ENCODE measurements around the gene ZFHX3. TPM values are rescaled to one million over a fixed set of nuclear protein-coding genes. Genes with fewer than 3 reads are reported as not detected.

ZFHX3 gene
- total and polyA plus RNA-seq, 2 of the 8 experiments (the other 6 are each of a cell fraction or from before 2014, with no cell fraction given) = 0.08 to 0.99 TPM

DNA sequence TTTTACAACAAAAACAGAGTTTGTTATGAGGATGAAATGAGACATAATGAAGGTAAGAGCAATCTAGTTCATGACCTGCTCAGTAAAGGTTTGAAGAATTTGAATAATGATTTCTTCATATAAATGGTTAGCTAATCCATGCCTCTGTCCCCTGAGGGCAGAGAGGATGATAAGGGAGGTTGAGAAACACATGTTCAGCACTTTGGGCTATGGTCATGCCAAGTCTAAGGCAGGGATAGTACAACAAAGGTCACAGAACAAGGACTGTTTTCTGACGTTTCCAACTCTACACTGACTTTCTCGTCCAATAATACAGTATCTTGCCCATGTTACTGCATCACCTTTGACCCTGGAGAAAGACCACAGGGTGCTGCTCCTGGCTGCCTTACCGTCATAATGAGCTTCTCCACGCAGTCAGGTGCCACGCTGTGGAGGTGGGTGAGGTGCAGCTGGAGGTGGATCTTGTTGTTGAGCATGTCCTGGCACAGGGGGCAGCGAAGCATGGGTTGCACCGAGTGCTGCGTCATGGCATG lies 236.7 kb downstream of the ZFHX3 start:
- no peak overlapping the region for H4K5ac ChIP-seq (ENCODE audit: insufficient read length, low read depth, low read length)
- H3K27ac ChIP-seq (ENCODE audit: low read depth, low read length) = no peak overlapping the region
- no peaks in the 10 kb centered on the region for H3K36me3 ChIP-seq (ENCODE audit: control insufficient read depth in 2 of 4, insufficient read depth in 4 of 4, low read length in 3 of 4)
- H3K23ac ChIP-seq (ENCODE audit: insufficient read length) = no peak overlapping the region
- no peaks in the 10 kb centered on the region for H3K9me3 ChIP-seq (ENCODE audit: insufficient read depth in 2 of 2, low read depth in 1 of 2, low read length in 1 of 2)
- no peak overlapping the region for H4K91ac ChIP-seq (replicated peaks; ENCODE audit: insufficient read length, low read length)
- no peak overlapping the region for H2BK120ac ChIP-seq (replicated peaks; ENCODE audit: low read depth, low read length)
- CTCF ChIA-PET (ENCODE audit: partially characterized antibody) = interaction anchor here (0.6 to 1.9 kb wide), 4 partner anchors 17 to 410 kb away, joined by 3 to 6 read pairs (median 3); no protein-coding TSS in a partner anchor
- H2BK20ac ChIP-seq (ENCODE audit: low read length) = no peak overlapping the region
- H2AFZ ChIP-seq (ENCODE audit: low read length) = no peak overlapping the region
- H4K8ac ChIP-seq (ENCODE audit: extremely low read depth, insufficient read depth, low read length) = no peak overlapping the region
- DNase-seq (ENCODE audit: low read depth in 1 of 2, low spot score in 2 of 2) = no peak
- H3K9ac ChIP-seq (replicated peaks in 1 of 4; ENCODE audit: extremely low read depth in 1 of 4, low read depth in 3 of 4, low read length in 3 of 4) = no peak overlapping the region
- no peaks in the 10 kb centered on the region for H3K23me2 ChIP-seq (ENCODE audit: low read depth, low read length)
- POLR2A ChIA-PET (ENCODE audit: partially characterized antibody) = no interaction called here
- no peak overlapping the region for H2BK12ac ChIP-seq (ENCODE audit: low read depth, low read length)
- H3K4me1 ChIP-seq (replicated peaks in 1 of 4; ENCODE audit: control insufficient read depth in 3 of 4, insufficient read depth in 4 of 4, low read length in 3 of 4) = peaks cover 0 to 5% (median 2%) of the 10 kb centered on the region in 4 experiments; a peak in 3 of 7 replicates
- no peak overlapping the region for H2AK5ac ChIP-seq (ENCODE audit: low read depth, low read length)
- no peak overlapping the region for H2BK5ac ChIP-seq (ENCODE audit: low read depth, low read length)
- H3K18ac ChIP-seq (ENCODE audit: extremely low read depth, low read length) = no peak overlapping the region
- H3K79me1 ChIP-seq (ENCODE audit: low read depth, low read length) = no peaks in the 10 kb centered on the region
- H4K20me1 ChIP-seq (replicated peaks in 1 of 2; ENCODE audit: control insufficient read depth in 1 of 2, insufficient read depth in 2 of 2, low read length in 2 of 2) = peaks cover 0 to 2% of the 10 kb centered on the region in 2 experiments
- H3K79me2 ChIP-seq (ENCODE audit: control insufficient read depth in 1 of 2, insufficient read depth in 2 of 2, low read length in 2 of 2) = no peaks in the 10 kb centered on the region
- no peaks in the 10 kb centered on the region for H3K27me3 ChIP-seq (replicated peaks in 1 of 4; ENCODE audit: control insufficient read depth in 3 of 4, extremely low read depth in 1 of 4, insufficient read depth in 3 of 4, low read length in 3 of 4)
- 91% methylated on average over 8 of the region's 8 CpGs; no CpG with 5 or more reads in 1 of the 2 experiments for WGBS, 2 experiments (ENCODE audit: extremely low coverage in 1 of 2, insufficient coverage in 1 of 2, insufficient read length in 1 of 2, insufficient replicate concordance in 2 of 2, low coverage in 1 of 2, low lambda C conversion rate in 2 of 2, missing lambda C conversion rate in 1 of 2)
- no peak overlapping the region for H3K4me3 ChIP-seq (ENCODE audit: extremely low read depth in 1 of 4, insufficient read depth in 2 of 4, low read depth in 3 of 4, low read length in 4 of 4)
- H3K4me2 ChIP-seq (ENCODE audit: insufficient read depth in 1 of 2, low read depth in 2 of 2, low read length in 2 of 2) = no peak overlapping the region
- no peak overlapping the region for H3K4ac ChIP-seq (replicated peaks; ENCODE audit: insufficient read length, low read depth, low read length)
- H2BK15ac ChIP-seq (ENCODE audit: low read length) = no peak overlapping the region
- H3K56ac ChIP-seq (replicated peaks; ENCODE audit: insufficient read length, low read depth, low read length) = no peak overlapping the region
- no peak for FAIRE-seq
- H3K14ac ChIP-seq (ENCODE audit: insufficient read length) = no peak overlapping the region
- TF ChIP-seq, protein P1, sequence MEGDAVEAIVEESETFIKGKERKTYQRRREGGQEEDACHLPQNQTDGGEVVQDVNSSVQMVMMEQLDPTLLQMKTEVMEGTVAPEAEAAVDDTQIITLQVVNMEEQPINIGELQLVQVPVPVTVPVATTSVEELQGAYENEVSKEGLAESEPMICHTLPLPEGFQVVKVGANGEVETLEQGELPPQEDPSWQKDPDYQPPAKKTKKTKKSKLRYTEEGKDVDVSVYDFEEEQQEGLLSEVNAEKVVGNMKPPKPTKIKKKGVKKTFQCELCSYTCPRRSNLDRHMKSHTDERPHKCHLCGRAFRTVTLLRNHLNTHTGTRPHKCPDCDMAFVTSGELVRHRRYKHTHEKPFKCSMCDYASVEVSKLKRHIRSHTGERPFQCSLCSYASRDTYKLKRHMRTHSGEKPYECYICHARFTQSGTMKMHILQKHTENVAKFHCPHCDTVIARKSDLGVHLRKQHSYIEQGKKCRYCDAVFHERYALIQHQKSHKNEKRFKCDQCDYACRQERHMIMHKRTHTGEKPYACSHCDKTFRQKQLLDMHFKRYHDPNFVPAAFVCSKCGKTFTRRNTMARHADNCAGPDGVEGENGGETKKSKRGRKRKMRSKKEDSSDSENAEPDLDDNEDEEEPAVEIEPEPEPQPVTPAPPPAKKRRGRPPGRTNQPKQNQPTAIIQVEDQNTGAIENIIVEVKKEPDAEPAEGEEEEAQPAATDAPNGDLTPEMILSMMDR (IDR thresholded peaks at IDR 0.05; ENCODE audit: control extremely low read depth in 1 of 3, insufficient read depth in 1 of 3, low read depth in 1 of 3, low read length in 3 of 3) = no peak
- TF ChIP-seq TAF7 (optimal IDR thresholded peaks at IDR 0.05; ENCODE audit: borderline replicate concordance, low read depth, low read length) (no peak), CTBP2 (IDR thresholded peaks at IDR 0.05; ENCODE audit: borderline replicate concordance, insufficient read depth, insufficient read length, low read length) (no peak), SRF (IDR thresholded peaks at IDR 0.05; ENCODE audit: low read depth, low read length) (no peak), PHF8 (conservative IDR thresholded peaks at IDR 0.05; ENCODE audit: low read depth, low read length) (no peak), POLR2AphosphoS5 (IDR thresholded peaks at IDR 0.05; ENCODE audit: low read depth, low read length) (no peak)
- TF ChIP-seq, protein P2, sequence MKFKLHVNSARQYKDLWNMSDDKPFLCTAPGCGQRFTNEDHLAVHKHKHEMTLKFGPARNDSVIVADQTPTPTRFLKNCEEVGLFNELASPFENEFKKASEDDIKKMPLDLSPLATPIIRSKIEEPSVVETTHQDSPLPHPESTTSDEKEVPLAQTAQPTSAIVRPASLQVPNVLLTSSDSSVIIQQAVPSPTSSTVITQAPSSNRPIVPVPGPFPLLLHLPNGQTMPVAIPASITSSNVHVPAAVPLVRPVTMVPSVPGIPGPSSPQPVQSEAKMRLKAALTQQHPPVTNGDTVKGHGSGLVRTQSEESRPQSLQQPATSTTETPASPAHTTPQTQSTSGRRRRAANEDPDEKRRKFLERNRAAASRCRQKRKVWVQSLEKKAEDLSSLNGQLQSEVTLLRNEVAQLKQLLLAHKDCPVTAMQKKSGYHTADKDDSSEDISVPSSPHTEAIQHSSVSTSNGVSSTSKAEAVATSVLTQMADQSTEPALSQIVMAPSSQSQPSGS (IDR thresholded peaks at IDR 0.05; ENCODE audit: low read length) = no peak
